GM19468 (cell line): ENCODE measurements around the gene HCRTR2.
"Not testable (repeated sequence)": the region's sequence is repeated elsewhere in the genome, so short reads cannot be mapped to it uniquely, and the experiment has no call there.

Experiments used
- ATAC-seq: cut with Tn5 transposase; IDR thresholded peaks from one replicate; pipeline ENCODE4 v1.9.1; 2021; ENCODE audit warnings: mild to moderate bottlenecking, moderate library complexity, moderate number of reproducible peaks; ENCODE audit not compliant: unreplicated experiment; ENCODE audit errors: extremely low read depth

HCRTR2 gene

GRCh38 chr6:55174211-55175026 lies at the start of gene HCRTR2:
Gene HCRTR2 (plus strand): TSS chr6:55174515. CDS start chr6:55174588, 73 bp downstream.
- ATAC-seq: no peak

DNA sequence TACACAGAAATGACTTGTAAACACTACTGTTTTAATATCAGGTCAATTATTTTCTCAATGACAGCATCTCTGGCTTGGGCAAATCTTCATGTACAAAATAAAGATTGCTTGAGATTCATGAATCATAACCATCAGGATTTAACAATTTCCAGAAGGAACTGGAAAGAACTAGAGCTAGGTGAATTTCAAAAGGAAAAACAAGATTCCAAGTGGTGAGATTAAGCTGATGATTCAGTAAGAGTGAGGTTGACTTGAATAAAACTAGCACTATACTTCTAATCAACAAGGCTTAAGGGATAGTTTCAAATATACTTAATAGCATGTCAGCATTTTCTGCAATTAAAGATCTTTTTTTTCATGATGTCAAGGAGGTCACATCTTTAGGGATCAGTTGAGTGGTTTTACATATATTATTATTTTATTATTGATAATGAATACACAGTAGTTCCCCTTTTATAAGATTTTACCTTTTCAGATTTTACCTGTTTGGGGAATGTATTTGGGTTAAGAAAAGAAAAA lies 43.5 kb upstream of the HCRTR2 start:
- ATAC-seq: no peak

DNA sequence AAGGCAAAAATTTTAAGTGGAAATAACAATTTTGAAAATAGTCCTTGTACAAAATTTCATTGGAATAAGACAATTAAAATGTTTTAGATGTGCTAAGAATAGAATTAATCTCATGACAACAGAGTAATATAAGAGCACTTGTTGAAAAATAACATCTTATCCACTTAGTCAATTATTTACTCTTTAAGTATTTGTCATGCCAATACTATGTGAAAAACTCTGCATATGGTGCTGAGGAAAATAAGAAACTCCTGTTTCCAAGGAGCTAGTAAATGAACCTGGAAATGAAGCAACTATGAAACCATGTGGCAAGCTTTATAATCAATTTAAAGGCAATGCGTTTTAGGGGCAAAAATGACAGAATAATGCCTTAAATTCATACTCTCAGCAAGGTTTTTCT lies 42.7 kb upstream of the HCRTR2 start:
- no peak for ATAC-seq

DNA sequence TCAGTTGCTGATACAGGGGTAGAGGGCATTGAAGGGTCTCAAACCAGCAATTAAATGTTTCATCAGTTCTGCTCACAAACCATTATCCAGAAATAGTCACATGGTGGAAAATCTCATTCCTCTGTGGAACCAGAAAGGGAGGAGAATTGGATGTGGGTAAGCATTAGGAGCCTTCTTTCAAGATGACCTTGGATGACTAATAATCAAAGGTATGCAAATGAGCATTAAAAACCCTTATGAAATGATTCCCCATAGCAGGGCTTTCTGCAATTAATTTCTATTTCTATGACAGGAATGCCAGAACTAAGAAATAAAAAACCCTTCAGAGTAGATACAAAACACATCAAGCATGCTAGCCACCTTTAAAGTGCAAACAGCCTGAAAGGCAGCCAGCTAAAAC lies 37.4 kb upstream of the HCRTR2 start:
- ATAC-seq: no peak

DNA sequence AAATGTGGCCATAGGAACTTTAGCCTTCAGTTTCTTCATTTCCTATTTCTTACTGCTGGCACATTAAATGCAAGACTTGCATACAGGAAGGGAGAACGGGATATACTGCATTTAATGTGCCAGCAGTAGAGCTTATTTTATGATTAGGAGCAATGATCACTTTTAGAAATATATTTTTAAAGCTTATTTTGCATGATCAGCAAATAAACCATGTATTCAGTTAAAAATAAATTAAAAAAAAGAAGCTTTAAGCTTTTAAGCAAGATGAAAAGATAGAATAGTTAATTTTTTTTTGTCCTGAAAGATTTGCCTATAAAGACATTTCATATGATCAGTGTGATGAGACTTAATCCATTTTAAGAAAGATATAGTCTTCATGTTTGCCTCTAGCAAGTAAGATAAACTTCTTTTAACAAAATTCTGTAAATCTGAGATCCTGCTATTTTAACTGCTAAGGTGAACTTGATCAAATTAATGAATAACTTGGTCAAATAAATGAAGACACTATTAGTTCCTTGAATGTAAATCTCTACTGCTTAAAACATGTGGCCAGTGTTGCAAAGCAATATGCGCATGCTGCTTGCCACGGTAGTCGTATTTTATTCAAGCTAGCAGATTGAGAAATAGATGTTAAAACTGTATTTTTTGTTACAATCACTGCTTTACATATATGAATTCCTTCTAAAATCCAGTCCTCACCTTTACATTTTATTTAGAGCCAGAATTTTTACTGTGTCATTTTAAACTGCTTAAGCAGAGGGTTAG lies 36.2 kb upstream of the HCRTR2 start:
- ATAC-seq: no peak

GRCh38 chr6:55141611-55142010 lies 32.7 kb upstream of the HCRTR2 start:
- no peak for ATAC-seq

DNA sequence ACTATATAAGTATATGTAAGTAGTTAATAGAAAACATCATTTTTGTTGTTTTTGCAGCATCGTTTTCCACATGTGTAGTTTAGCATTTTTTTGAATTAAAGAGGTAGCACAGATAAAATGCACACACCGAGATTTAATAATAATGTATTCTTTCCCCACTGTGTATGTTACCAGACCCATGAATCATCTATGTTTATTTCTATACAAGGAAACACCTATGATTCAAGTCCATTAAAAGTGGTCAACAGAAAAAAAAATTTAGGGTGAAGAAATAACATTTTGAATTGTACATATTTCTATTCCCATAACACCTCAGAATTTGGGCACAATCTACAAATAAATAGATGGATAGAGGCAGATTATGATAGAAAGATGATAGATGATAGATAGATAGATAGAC lies 31.7 kb upstream of the HCRTR2 start:
- no peak for ATAC-seq

DNA sequence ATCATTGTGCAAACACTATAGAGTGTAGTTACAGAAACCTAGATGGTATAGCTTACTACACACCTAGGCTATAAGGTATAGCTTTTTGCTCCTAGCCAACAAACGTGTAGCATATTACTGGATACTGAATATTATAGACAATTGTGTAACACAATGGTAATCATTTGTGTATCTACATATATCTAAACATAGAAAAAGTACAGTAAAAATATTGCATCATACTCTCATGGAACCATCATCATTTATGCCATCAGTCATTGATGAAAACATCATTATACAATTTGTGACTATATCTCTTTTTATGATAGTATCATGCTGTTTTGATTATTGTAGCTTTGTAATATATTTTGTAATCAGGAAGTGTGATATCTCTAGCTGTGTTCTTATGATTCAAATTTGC lies 21.0 kb upstream of the HCRTR2 start:
- no peak for ATAC-seq

- not testable (repeated sequence) for ATAC-seq
These were observed 15.5 kb upstream of the HCRTR2 start for GRCh38 chr6:55158784-55159183.

DNA sequence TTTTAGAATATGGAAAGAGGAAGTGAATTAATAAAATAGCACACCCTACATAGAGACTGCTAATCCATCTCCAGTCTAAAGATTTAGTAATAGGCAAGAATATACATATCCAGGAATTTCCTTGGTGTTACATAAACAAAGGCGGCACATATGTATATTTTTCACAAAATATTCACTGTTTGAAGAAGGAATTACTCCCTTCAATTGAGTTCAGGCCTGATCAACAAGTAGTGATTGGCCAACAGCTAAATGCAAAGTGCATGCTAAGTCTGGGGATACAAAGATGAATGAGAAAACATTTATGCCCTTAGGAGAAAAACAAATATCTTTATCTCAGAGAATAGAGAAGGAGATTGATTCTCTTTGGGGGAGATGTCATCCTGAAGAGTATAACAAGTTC lies 6.5 kb upstream of the HCRTR2 start:
- ATAC-seq: no peak

DNA sequence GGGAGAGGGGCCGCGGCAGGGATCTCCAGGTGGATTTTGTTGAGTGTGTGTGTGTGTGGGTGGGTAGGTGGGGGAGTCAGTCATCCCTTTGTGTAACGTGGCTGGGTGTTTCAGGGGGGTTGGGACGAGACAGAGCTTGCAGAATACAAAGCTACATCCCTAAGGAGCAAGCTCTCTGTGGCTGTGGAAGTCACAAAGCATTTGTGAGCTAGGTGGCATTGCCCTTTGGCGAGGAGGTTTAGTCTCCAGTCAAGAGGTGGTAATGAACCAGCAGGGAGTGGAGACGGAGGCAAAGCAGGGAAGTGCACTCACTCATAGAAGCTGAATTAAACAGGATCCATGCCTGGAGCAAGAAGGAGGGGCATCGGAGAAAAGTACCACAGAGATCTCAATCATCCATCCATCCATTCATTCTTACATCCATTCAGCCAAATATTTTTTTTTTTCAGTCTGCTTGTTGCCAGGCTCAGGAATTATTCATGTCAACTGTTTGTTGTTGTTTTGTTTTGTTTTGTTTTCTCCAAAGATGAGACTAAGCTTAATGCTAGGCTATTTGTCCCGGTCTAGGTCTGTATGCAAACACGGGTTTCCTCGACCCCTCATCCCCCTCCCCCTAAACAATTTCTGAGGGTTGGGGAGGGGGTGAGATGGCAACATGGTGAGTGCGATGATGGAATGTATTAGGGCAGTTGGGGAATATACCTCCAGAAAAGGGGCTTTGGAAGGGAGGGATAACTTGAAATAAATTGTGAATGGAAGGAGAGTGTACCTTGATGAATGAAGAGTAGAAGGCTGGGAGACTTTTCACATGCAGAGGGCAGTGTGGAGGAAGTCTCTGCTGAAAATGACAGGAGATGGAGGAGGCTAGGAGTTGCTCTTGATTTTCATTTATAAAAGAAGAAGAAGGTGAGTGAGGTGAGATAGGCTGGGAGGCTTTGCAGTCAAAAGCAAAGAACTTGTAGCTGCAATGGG lies 1.0 kb downstream of the HCRTR2 start:
- no peak for ATAC-seq

- no peak for ATAC-seq
These were observed 2.6 kb downstream of the HCRTR2 start for GRCh38 chr6:55176958-55177357.

- ATAC-seq: no peak
These were observed 5.9 kb downstream of the HCRTR2 start for GRCh38 chr6:55180258-55180657.

DNA sequence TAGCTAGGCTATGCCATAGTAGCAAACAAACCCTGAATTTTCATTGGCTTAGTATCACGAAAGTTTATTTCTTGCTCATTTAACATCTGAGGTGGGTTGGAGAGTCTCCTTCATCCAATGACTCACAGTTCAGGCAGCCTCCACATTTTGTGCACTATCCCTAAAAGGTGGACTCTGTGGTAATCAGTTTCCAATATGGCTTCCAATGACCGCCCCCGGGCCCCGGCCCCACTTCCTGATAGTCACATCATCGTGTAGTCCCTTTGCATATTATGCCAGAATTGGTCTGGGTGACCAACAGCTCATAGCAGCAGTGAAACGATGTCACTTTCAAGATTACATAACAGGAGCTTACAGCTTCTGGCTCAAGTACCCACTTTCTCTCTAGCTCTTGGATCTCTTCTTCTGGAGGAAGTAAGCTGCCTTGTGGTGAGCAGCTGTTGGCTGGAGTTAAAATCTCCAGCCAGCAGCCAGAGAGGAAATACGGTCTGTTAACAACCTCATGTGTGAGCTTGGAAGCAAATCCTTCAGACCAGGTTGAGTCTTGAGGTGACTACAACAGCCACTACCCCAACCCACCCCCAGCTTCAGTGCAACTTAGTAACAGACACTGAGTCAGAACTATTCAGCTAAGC lies 7.8 kb downstream of the HCRTR2 start:
- no peak for ATAC-seq

DNA sequence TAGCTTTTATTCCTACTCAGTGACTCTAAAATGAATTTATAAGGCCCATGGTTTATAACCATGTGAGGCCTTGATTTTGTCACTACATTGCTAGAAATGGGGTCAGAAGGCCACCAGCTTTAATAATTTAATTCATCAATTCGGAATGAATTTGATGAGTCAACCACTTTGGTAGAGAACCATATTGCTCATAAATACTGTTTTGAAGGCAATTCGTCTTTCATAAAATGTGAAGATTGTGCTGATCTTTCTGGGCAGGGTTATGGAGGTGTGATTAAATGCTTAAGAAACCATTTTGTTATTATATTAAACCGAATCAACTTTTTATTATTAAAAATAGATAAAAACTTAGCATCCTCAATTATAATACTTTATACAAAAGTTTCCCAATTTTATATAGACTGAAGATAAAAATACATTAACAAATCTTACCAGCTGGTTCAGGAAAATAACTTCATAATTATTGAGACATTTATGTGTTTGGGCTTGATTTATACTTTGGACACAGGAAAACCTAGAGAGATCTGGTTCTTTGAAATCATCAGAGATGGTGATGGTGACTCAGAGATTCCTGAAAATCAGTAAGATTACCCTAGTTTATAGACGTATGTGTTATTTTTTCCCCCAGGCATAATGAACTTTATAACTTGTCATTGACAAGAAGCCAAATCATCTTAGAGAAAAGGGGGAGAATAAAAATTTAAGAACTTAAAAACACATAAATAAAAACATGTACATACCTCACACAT lies 10.6 kb downstream of the HCRTR2 start:
- ATAC-seq: no peak

GRCh38 chr6:55198715-55199114 lies 24.4 kb downstream of the HCRTR2 start:
- no peak for ATAC-seq

DNA sequence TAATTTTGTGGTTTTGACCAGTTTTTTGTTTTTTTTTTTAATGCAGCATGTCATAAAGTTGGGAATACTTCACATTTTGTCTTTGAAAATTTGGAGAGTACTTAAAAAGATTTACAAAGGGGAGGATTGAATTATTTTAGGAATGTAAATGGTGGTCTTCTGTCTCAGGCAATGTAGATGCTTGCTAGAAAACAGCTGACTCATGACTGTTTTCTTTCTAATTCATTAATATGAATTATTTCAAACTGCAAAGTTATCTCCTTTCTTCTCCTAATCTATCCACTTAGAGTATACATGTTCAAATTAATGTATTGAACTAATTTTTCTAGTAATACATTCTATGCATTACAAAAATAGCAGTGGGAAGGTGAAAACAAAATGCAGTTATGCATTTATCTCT lies 24.9 kb downstream of the HCRTR2 start:
- no peak for ATAC-seq

DNA sequence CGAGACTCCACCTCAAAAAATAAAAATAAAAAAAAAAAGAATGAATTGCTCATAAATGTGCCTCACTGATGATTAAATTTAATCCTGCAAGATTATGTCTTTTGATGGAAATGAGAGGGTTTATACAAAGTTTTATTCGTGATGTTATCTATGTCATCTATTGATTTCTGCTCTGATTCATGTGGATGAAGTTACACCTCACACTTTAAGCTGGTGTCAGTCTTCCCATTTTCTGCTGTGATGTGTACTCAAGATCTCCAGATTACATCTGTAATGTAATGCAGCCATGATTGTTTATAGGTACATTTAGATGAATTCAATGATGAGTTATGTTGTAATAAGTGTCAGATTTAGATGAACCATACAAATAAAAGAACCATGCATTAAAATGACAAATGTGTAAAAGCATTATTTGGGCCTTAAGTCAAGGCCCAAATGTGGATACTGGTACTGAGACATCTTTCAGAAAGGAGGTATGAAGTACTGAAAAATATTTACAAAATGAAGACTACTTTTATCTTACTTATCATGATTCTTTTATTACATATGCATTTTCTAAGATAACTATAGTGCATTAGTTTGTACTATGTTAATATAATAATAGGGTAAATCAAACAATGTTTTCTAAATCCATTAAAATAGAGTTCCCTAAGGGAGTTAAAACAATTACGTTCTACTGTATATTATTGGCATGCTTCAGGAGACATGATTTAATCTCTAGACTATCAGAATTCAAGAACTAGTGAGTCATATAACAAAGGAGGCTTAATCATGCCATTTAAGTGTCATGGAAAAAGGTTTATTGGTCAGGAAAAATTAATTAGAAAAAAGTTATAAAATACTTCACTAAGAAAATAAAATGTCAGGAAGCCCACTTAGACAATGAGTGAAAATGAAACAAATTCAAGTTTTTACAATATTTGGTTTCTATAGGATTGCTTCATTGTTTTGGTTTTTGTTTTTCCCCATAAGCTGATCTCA lies 34.5 kb downstream of the HCRTR2 start:
- ATAC-seq: no peak
